Ovary (tissue), 9 donors: ENCODE results near the gene ATP5MC2. TPM values are rescaled to one million over a fixed set of nuclear protein-coding genes. Genes with fewer than 3 reads are reported as not detected.

Source experiments
- DNase-seq, 5 donors: peaks; one replicate each; pipeline ENCODE4 v3.0.0-alpha.2; 2019 to 2020
- H3K27ac ChIP-seq, 2 donors: fragments of 200-600 bp; one replicate each; pipeline versions ENCODE4 v1.5.1 to v1.8.0; 2019 to 2022
- H3K27me3 ChIP-seq: fragments of 200-600 bp; one replicate; pipeline ENCODE4 v1.8.0; 2022
- H3K36me3 ChIP-seq: fragments of 200-600 bp; sonication (generic); one replicate; pipeline ENCODE4 v1.5.1; 2019
- H3K4me1 ChIP-seq: one replicate; pipeline ENCODE4 v1.8.1; 2013; ENCODE audit warnings: mild to moderate bottlenecking, moderate library complexity; ENCODE audit not compliant: insufficient read depth
- H3K4me3 ChIP-seq: fragments of 200-600 bp; sonication (generic); one replicate; pipeline ENCODE4 v1.5.1; 2017
- H3K9me3 ChIP-seq, 2 donors: fragments of 200-600 bp in 1 of 2; sonication (generic) in 1 of 2; one replicate each; pipeline versions ENCODE4 v1.5.1 to v1.8.1; 2013 to 2019; ENCODE audit warnings: mild to moderate bottlenecking in 1 of 2, moderate library complexity in 1 of 2
- CTCF ChIP-seq, 3 donors: fragments of 450-650 bp in 2 of 3; fragments of 200-600 bp in 1 of 3; IDR thresholded peaks; one replicate each; pipeline versions ENCODE4 v1.5.1 to v1.8.0; 2016 to 2022; ENCODE audit warnings: antibody characterized with exemption in 3 of 3, mild to moderate bottlenecking in 1 of 3
- EP300 ChIP-seq: sonication (generic); formaldehyde crosslinking; IDR thresholded peaks from one replicate; pipeline ENCODE4 v1.6.1; 2017; ENCODE audit warnings: antibody characterized with exemption
- POLR2A ChIP-seq: fragments of 450-650 bp; IDR thresholded peaks from one replicate; pipeline ENCODE4 v1.6.1; 2017; ENCODE audit warnings: antibody characterized with exemption, mild to moderate bottlenecking, moderate library complexity
- WGBS, 3 donors: extraction: QIAGEN DNeasy Blood & Tissue Kit in 1 of 3; methylation state at CpG; one replicate each; pipeline versions ENCODE4 v1.1.5 to v1.1.7; 2013 to 2017; 5-methylcytosine and 5-hydroxymethylcytosine counted together
- intact Hi-C, 4 donors: fragments of 100-400 bp; cut with DNase I; formaldehyde crosslinking; loops; one replicate each; pipeline versions ENCODE4 v1.11.0 to v1.15.1; 2022 to 2023
- polyA plus RNA-seq, 2 donors: library from polyadenylated mRNA; stranded (reverse); fragments of 200-250 nt in 1 of 2; fragments of 350-450 nt in 1 of 2; fragmentation: Illumina TruSeq in 1 of 2; extraction: RNeasy Lipid Tissue Mini Kit (QIAGEN cat#74804) in 1 of 2; gene quantifications; one replicate each; pipeline ENCODE4 v1.2.3, GENCODE V29; 2013 to 2014
- total RNA-seq, 7 donors: library from RNA; depleted of rRNA in 2 of 7; stranded (reverse); fragments of >200 nt in 2 of 7; fragmentation: NEBNext Ultra II Directional in 3 of 7; extraction: Animal tissue kit (Norgen Biotek cat#: 25700) in 3 of 7; gene quantifications; one replicate each; pipeline versions ENCODE4 v1.1.0 to v1.2.4, GENCODE V29; 2016 to 2023
- donor health status: DM: no; HTN: no; CAD: no; lungs with moderate emphysema.
- donor health status: DM: no; HTN: no; CAD: no.
- donor health status: Bipolar disorder and iron deficiency.
- donor health status: DM: yes; HTN: yes; CAD: no.
- donor health status: DM: no; HTN: no; CAD: no.
- donor health status: DM: yes; HTN: yes; CAD: no.

Gene ATP5MC2
- total and polyA plus RNA-seq, 9 donors: 241 to 485 (median 297) TPM

GRCh38 chr12:53617700-53618099, 58.2 kb downstream of the ATP5MC2 start:
- TF ChIP-seq EP300: no peak
- TF ChIP-seq POLR2A: no peak
- no peak for TF ChIP-seq CTCF (IDR thresholded peaks at IDR 0.05)
- 17 to 25% (median 21%) methylated on average over 3 of the region's 3 CpGs for WGBS, 3 donors
- Histone ChIP-seq H3K4me3 (peak overlapping the region; percentile 6), H3K27ac (peak overlapping the region in 1 of 2 donors; percentile 29), H3K27me3 (no peaks in the 10 kb centered on the region), H3K4me1 (peaks cover 19% of the 10 kb centered on the region), H3K36me3 (no peaks in the 10 kb centered on the region), H3K9me3 (no peaks in the 10 kb centered on the region)
- no peak for DNase-seq
- intact Hi-C loops: no loop called here

- H3K27ac ChIP-seq: peak overlapping the region in 1 of 2 donors; percentile 29
- DNase-seq: no peak
- no peaks in the 10 kb centered on the region for H3K27me3 ChIP-seq
- H3K9me3 ChIP-seq: no peaks in the 10 kb centered on the region
- H3K4me1 ChIP-seq: peaks cover 16% of the 10 kb centered on the region
- H3K36me3 ChIP-seq: no peaks in the 10 kb centered on the region
- no peak overlapping the region for H3K4me3 ChIP-seq
- no peak for TF ChIP-seq CTCF (IDR thresholded peaks at IDR 0.05)
- no peak for TF ChIP-seq EP300
- TF ChIP-seq POLR2A: no peak
- WGBS, 3 donors: 80 to 86% (median 81%) methylated on average over 4 of the region's 4 CpGs
- intact Hi-C loops: no loop called here
These were observed 58.9 kb downstream of the ATP5MC2 start for GRCh38 chr12:53616950-53617349.

Other genes with a start within 250 kb of the ATP5MC2 start
- 100 to 1,000 TPM in 4 of 7 donors, 10 to 100 TPM in 3; 46.1 to 131 (median 116) TPM for gene PRR13, start 234.3 kb downstream of the ATP5MC2 start, total RNA-seq
- gene PRR13, start 234.3 kb downstream of the ATP5MC2 start, polyA plus RNA-seq: 100 to 1,000 TPM; 125 to 320 TPM
- 1,000 to 10,000 TPM in 2 of 7 donors, 100 to 1,000 TPM in 5; 413 to 1,163 (median 948) TPM for gene PCBP2, start 224.0 kb downstream of the ATP5MC2 start, total RNA-seq
- gene PCBP2, start 224.0 kb downstream of the ATP5MC2 start, polyA plus RNA-seq: 1,000 to 10,000 TPM in 1 of 2 donors, 100 to 1,000 TPM in 1; 642 to 1,354 TPM
- 10 to 100 TPM; 19.5 to 53.2 (median 30.8) TPM for gene MAP3K12, start 176.6 kb downstream of the ATP5MC2 start, total RNA-seq
- gene MAP3K12, start 176.6 kb downstream of the ATP5MC2 start, polyA plus RNA-seq: 10 to 100 TPM; 19.5 to 33.4 TPM
- 10 to 100 TPM; 14.1 to 25.6 (median 21.9) TPM for gene TARBP2, start 174.8 kb downstream of the ATP5MC2 start, total RNA-seq
- gene TARBP2, start 174.8 kb downstream of the ATP5MC2 start, polyA plus RNA-seq: 10 to 100 TPM in 1 of 2 donors, 1 to 10 TPM in 1; 9.8 to 19.9 TPM
- 1 to 10 TPM in 1 of 7 donors, under 1 TPM in 1, not detected in 5; 0.68 to 1.1 TPM for gene NPFF, start 168.6 kb downstream of the ATP5MC2 start, total RNA-seq
- not detected for gene NPFF, start 168.6 kb downstream of the ATP5MC2 start, polyA plus RNA-seq
- gene ATF7, start 49.7 kb downstream of the ATP5MC2 start, total RNA-seq: 10 to 100 TPM; 19.8 to 60.8 (median 41.3) TPM
- 10 to 100 TPM; 25.1 to 68.5 TPM for gene ATF7, start 49.7 kb downstream of the ATP5MC2 start, polyA plus RNA-seq
- 100 to 1,000 TPM in 5 of 7 donors, 10 to 100 TPM in 2; 52.2 to 170 (median 134) TPM for gene CALCOCO1, start 51.4 kb upstream of the ATP5MC2 start, total RNA-seq
- gene CALCOCO1, start 51.4 kb upstream of the ATP5MC2 start, polyA plus RNA-seq: 100 to 1,000 TPM; 142 to 202 TPM
- gene CISTR, start 75.9 kb upstream of the ATP5MC2 start, total RNA-seq: not detected
- not detected for gene CISTR, start 75.9 kb upstream of the ATP5MC2 start, polyA plus RNA-seq